K562 (cell line): ENCODE results near the gene XRCC3. TPM values are rescaled to one million over a fixed set of nuclear protein-coding genes. Genes with fewer than 3 reads are reported as not detected.

Experiments used
- ATAC-seq: fragments of 200-7000 bp; cut with Tn5 transposase; 3 replicates; pipeline ENCODE4 v1.9.1; 2020; ENCODE audit warnings: moderate library complexity
- BruUV-seq: library from RNA; stranded (reverse); fragments of 400-500 nt; replicated peaks from 2 replicates; lab custom pipeline; 2021; lab: Mats Ljungman, UMichigan
- CTCF ChIA-PET: fragments of 300-600 bp; formaldehyde crosslinking; extraction: SDS; loops from one replicate; lab custom pipeline; 2021; ENCODE audit warnings: low intra/inter-chr PET ratio; lab: Yijun Ruan, JAX
- POLR2A ChIA-PET: fragments of 300-600, 350-650 bp; sonication (Branson Sonifier 250); formaldehyde crosslinking; extraction: SDS; loops from one replicate; lab custom pipeline; 2021; ENCODE audit warnings: antibody characterized with exemption, inconsistent platforms; lab: Yijun Ruan, JAX
- DNase-seq, 4 experiments: peaks; one replicate each; pipeline versions ENCODE4 v3.0.0 to v3.0.0-alpha.2; 2011 to 2018; ENCODE audit warnings: low spot score in 3 of 4, mixed read lengths in 3 of 4; ENCODE audit errors: extremely low read depth in 1 of 4
- FAIRE-seq: peaks from 2 replicates; lab custom pipeline; 2011; peaks lifted over from hg19 to GRCh38; lab: Jason Lieb, UNC
- H2AFZ ChIP-seq: 2 replicates; pipeline ENCODE4 v1.6.0; 2011; ENCODE audit warnings: low read depth, low read length, control low read depth, inconsistent platforms
- H3K27ac ChIP-seq: fragments of 200-600 bp; 3 replicates; pipeline ENCODE4 v1.8.0; 2011; ENCODE audit warnings: low read depth, mild to moderate bottlenecking, control low read depth, inconsistent platforms, low read length, moderate library complexity, mixed read lengths; ENCODE audit errors: extremely low read depth
- H3K27me3 ChIP-seq, 2 experiments: fragments of 300-600 bp in 1 of 2; 2 replicates in 1 of 2; 3 replicates in 1 of 2; pipeline versions ENCODE4 v1.6.0 to v1.8.0; 2011; ENCODE audit warnings: inconsistent platforms in 2 of 2, low read length in 2 of 2, mild to moderate bottlenecking in 1 of 2, mixed read lengths in 1 of 2, moderate library complexity in 1 of 2; ENCODE audit not compliant: control insufficient read depth in 2 of 2, insufficient read depth in 2 of 2
- H3K36me3 ChIP-seq: fragments of 300-600 bp; 3 replicates; pipeline ENCODE4 v1.8.0; 2011; ENCODE audit warnings: mild to moderate bottlenecking, low read length, inconsistent platforms; ENCODE audit not compliant: control insufficient read depth, insufficient read depth
- H3K4me1 ChIP-seq, 2 experiments: fragments of 200-600 bp in 1 of 2; replicated peaks in 1 of 2; 2 replicates in 1 of 2; 3 replicates in 1 of 2; pipeline versions ENCODE4 v1.5.1 to v1.8.0; 2011; ENCODE audit warnings: inconsistent platforms in 2 of 2, low read length in 2 of 2, mild to moderate bottlenecking in 1 of 2, mixed read lengths in 1 of 2, moderate library complexity in 1 of 2; ENCODE audit not compliant: control insufficient read depth in 2 of 2, insufficient read depth in 2 of 2
- H3K4me2 ChIP-seq: 2 replicates; pipeline ENCODE4 v1.6.1; 2011; ENCODE audit warnings: low read length, control low read depth, inconsistent platforms, mixed read lengths; ENCODE audit not compliant: insufficient read depth
- H3K4me3 ChIP-seq: fragments of 200-600 bp; sonication (generic), shearing (Covaris generic); 2 replicates; pipeline ENCODE4 v1.5.1; 2016; ENCODE audit warnings: control low read depth, inconsistent platforms
- H3K79me2 ChIP-seq: fragments of 200-600 bp; 3 replicates; pipeline ENCODE4 v1.8.0; 2011; ENCODE audit warnings: low read length, inconsistent platforms; ENCODE audit not compliant: control insufficient read depth, insufficient read depth
- H3K9ac ChIP-seq, 2 experiments: 2 replicates each; pipeline versions ENCODE4 v1.6.0 to v1.6.1; 2011; ENCODE audit warnings: low read depth in 2 of 2, low read length in 2 of 2, control low read depth in 1 of 2, inconsistent platforms in 1 of 2, mild to moderate bottlenecking in 1 of 2, mixed read lengths in 1 of 2; ENCODE audit not compliant: insufficient read depth in 1 of 2
- H3K9me1 ChIP-seq: one replicate; pipeline ENCODE4 v1.6.0; 2011; ENCODE audit warnings: inconsistent platforms, mild to moderate bottlenecking, low read length, moderate library complexity; ENCODE audit not compliant: control insufficient read depth, insufficient read depth
- H3K9me3 ChIP-seq: replicated peaks from 2 replicates; pipeline ENCODE4 v1.5.1; 2011; ENCODE audit warnings: low read depth, low read length, inconsistent platforms; ENCODE audit not compliant: control insufficient read depth, insufficient read depth
- H4K20me1 ChIP-seq: replicated peaks from 2 replicates; pipeline ENCODE4 v1.6.1; 2011; ENCODE audit warnings: low read length, inconsistent platforms, mixed read lengths; ENCODE audit not compliant: control insufficient read depth, insufficient read depth
- POLR2G ChIP-seq: fragments of 200-400 bp; formaldehyde crosslinking; IDR thresholded peaks from 2 replicates; pipeline ENCODE4 v1.6.1; 2017; ENCODE audit warnings: low read depth, mild to moderate bottlenecking, antibody characterized with exemption, low read length, moderate library complexity
- SRSF3 ChIP-seq: fragments of 200-400 bp; formaldehyde crosslinking; IDR thresholded peaks from 2 replicates; pipeline ENCODE4 v1.6.1; 2016; ENCODE audit warnings: mild to moderate bottlenecking, low read length, moderate library complexity; ENCODE audit not compliant: insufficient read depth
- WGBS: fragments of 100-300 bp; shearing (Covaris generic); methylation state at CpG from one replicate; pipeline ENCODE4 v1.1.6; 2016; ENCODE audit warnings: low coverage, mixed read lengths; ENCODE audit not compliant: insufficient coverage; ENCODE audit errors: missing lambda C conversion rate; 5-methylcytosine and 5-hydroxymethylcytosine counted together
- in situ Hi-C: fragments of 300-500 bp; cut with MboI; formaldehyde crosslinking; loops from 4 replicates; pipeline ENCODE4 v1.15.0; 2018; ENCODE audit warnings: inconsistent platforms, mixed read lengths
- intact Hi-C: fragments of 100-400 bp; cut with micrococcal nuclease; formaldehyde crosslinking; loops from 2 replicates; pipeline ENCODE4 v1.14.2; 2022
- polyA plus RNA-seq, 8 experiments: library from polyadenylated mRNA; depleted of rRNA in 4 of 8; stranded (reverse) in 5 of 8; unstranded in 3 of 8; fragments of >200 nt; fragmentation: Nextera tagmentation in 2 of 8; fragmentation: Illumina TruSeq in 1 of 8; extraction: Ambion mirVana in 2 of 8; extraction: Trizol in 1 of 8; gene quantifications; 2 replicates each; pipeline versions ENCODE4 v1.2.1 to v1.2.3, GENCODE V29; 2011 to 2014; ENCODE audit warnings: inconsistent platforms in 1 of 8, missing spikeins in 1 of 8
- total RNA-seq, 7 experiments: library from RNA; depleted of rRNA in 6 of 7; stranded (reverse); fragments of >200 nt in 6 of 7; fragmentation: Illumina TruSeq in 2 of 7; extraction: Trizol in 2 of 7; gene quantifications; 2 replicates each; pipeline versions ENCODE4 v1.2.1 to v1.2.3, GENCODE V29; 2011 to 2021; ENCODE audit warnings: low replicate concordance in 1 of 7

XRCC3 gene
- total and polyA plus RNA-seq, 9 of the 15 experiments (the other 6 are each of a cell fraction or from before 2014, with no cell fraction given) = 0.34 to 59.3 (median 30.3) TPM

- Histone ChIP-seq H3K9ac (0 out of 4 replicates have a peak overlapping the region, but pooled peaks of 1 of the 2 experiments have one; percentile 36), H3K27ac (no peak overlapping the region), H3K4me1 (peaks cover 0 to 3% of the 10 kb centered on the region in 2 experiments; a peak in 1 of 5 replicates), H3K4me3 (no peak overlapping the region), H3K27me3 (no peaks in the 10 kb centered on the region), H3K9me1 (no peaks in the 10 kb centered on the region), H2AFZ (no peak overlapping the region), H3K4me2 (no peak overlapping the region), H3K9me3 (no peaks in the 10 kb centered on the region), H4K20me1 (no peaks in the 10 kb centered on the region), H3K36me3 (peaks cover 59% of the 10 kb centered on the region; the same call in 1 of the 3 replicates), H3K79me2 (no peaks in the 10 kb centered on the region)
- CTCF ChIA-PET = no interaction called here
- POLR2A ChIA-PET = interaction anchor here (0.6 to 1.2 kb wide), 2 partner anchors 11 to 271 kb away, joined by 3 read pairs; no protein-coding TSS in a partner anchor
- TF ChIP-seq POLR2G (0 out of 2 replicates have a peak, but pooled peaks have one; percentile 21), SRSF3 (no peak)
- intact Hi-C loops (no loop called here), in situ Hi-C loops (no loop called here)
- 93% methylated on average over 8 of the region's 8 CpGs for WGBS
- BruUV-seq = no TSS peak
- DNase-seq = no peak
- ATAC-seq = no peak
- no peak for FAIRE-seq
Measured at GRCh38 chr14:103690332-103690731, 24.9 kb downstream of the XRCC3 start.
